SK-N-SH (cell line): ENCODE results near the gene KDM6B. TPM values are rescaled to one million over a fixed set of nuclear protein-coding genes. Genes with fewer than 3 reads are reported as not detected.

ENCODE experiments used
- CTCF ChIA-PET: fragments of 300-600, 350-600 bp; formaldehyde crosslinking; extraction: SDS; loops from one replicate; lab custom pipeline; 2021; lab: Yijun Ruan, JAX
- POLR2A ChIA-PET: fragments of 350-600 bp; sonication (Branson Sonifier 250); formaldehyde crosslinking; extraction: SDS; loops from one replicate; lab custom pipeline; 2020; ENCODE audit warnings: antibody characterized with exemption, inconsistent platforms; lab: Yijun Ruan, JAX
- DNase-seq: peaks from one replicate; pipeline ENCODE4 v3.0.0; 2012
- H2AFZ ChIP-seq: fragments of 200-600 bp; sonication (generic); 2 replicates; pipeline ENCODE4 v1.8.1; 2016; ENCODE audit warnings: antibody characterized with exemption, mild to moderate bottlenecking, low read depth
- H3F3A ChIP-seq: fragments of 200-600 bp; sonication (generic); replicated peaks from 2 replicates; pipeline ENCODE3; 2016; ENCODE audit warnings: antibody characterized with exemption, mild to moderate bottlenecking; ENCODE audit not compliant: insufficient read depth
- H3K27ac ChIP-seq, 2 experiments: fragments of 200-500 bp in 1 of 2; fragments of 200-600 bp in 1 of 2; sonication (Bioruptor generic) in 1 of 2; sonication (generic), shearing (Covaris generic) in 1 of 2; 2 replicates each; pipeline versions ENCODE4 v1.5.1 to v1.6.1; 2014 to 2016; ENCODE audit warnings: low read depth in 2 of 2, inconsistent platforms in 1 of 2, low read length in 1 of 2, mild to moderate bottlenecking in 1 of 2, mixed read lengths in 1 of 2
- H3K27me3 ChIP-seq: fragments of 200-600 bp; sonication (generic), shearing (Covaris generic); 2 replicates; pipeline ENCODE4 v1.6.1; 2016; ENCODE audit warnings: mixed run types; ENCODE audit not compliant: insufficient read depth
- H3K36me3 ChIP-seq, 2 experiments: fragments of 200-500 bp in 1 of 2; fragments of 200-600 bp in 1 of 2; sonication (Bioruptor generic) in 1 of 2; sonication (generic) in 1 of 2; replicated peaks in 1 of 2; 2 replicates each; pipeline versions ENCODE3 to v1.5.1; 2014 to 2016; ENCODE audit warnings: low read length in 1 of 2, mild to moderate bottlenecking in 1 of 2; ENCODE audit not compliant: insufficient read depth in 2 of 2, control insufficient read depth in 1 of 2
- H3K4me1 ChIP-seq, 2 experiments: fragments of 200-500 bp in 1 of 2; fragments of 200-600 bp in 1 of 2; sonication (Bioruptor generic) in 1 of 2; sonication (generic), shearing (Covaris generic) in 1 of 2; 2 replicates each; pipeline versions ENCODE4 v1.5.1 to v1.6.1; 2014 to 2016; ENCODE audit warnings: low read depth in 1 of 2, low read length in 1 of 2, mixed run types in 1 of 2; ENCODE audit not compliant: insufficient read depth in 2 of 2, control insufficient read depth in 1 of 2
- H3K4me2 ChIP-seq: fragments of 200-600 bp; sonication (generic), shearing (Covaris generic); 2 replicates; pipeline ENCODE4 v1.6.1; 2017; ENCODE audit warnings: mixed run types
- H3K4me3 ChIP-seq, 2 experiments: fragments of 200-500 bp in 1 of 2; fragments of 200-600 bp in 1 of 2; sonication (Bioruptor generic) in 1 of 2; sonication (generic), shearing (Covaris generic) in 1 of 2; 2 replicates each; pipeline versions ENCODE4 v1.5.1 to v1.8.1; 2014 to 2016; ENCODE audit warnings: low read depth in 2 of 2, inconsistent platforms in 1 of 2, low read length in 1 of 2, mild to moderate bottlenecking in 1 of 2, mixed read lengths in 1 of 2, moderate library complexity in 1 of 2
- H3K79me2 ChIP-seq: fragments of 200-600 bp; sonication (generic); 2 replicates; pipeline ENCODE4 v1.8.1; 2017; ENCODE audit warnings: mild to moderate bottlenecking; ENCODE audit not compliant: insufficient read depth
- H3K9ac ChIP-seq: fragments of 200-600 bp; sonication (generic); 2 replicates; pipeline ENCODE4 v1.6.1; 2017; ENCODE audit warnings: mixed run types
- H3K9me2 ChIP-seq: fragments of 200-600 bp; sonication (generic); 2 replicates; pipeline ENCODE4 v1.6.1; 2017; ENCODE audit warnings: mixed run types
- H3K9me3 ChIP-seq: fragments of 200-600 bp; sonication (generic); 2 replicates; pipeline ENCODE4 v1.6.1; 2017; ENCODE audit warnings: mixed run types, mild to moderate bottlenecking, moderate library complexity
- H4K20me1 ChIP-seq: fragments of 200-600 bp; sonication (generic); 2 replicates; pipeline ENCODE4 v1.6.1; 2017; ENCODE audit warnings: mild to moderate bottlenecking, mixed run types; ENCODE audit not compliant: insufficient read depth
- GATA2 ChIP-seq: sonication (generic); formaldehyde crosslinking; IDR thresholded peaks from 2 replicates; pipeline ENCODE4 v1.5.0; 2020; ENCODE audit warnings: mild to moderate bottlenecking, missing genetic modification reagents
- SIN3A ChIP-seq: IDR thresholded peaks from 2 replicates; pipeline ENCODE4 v1.6.1; 2012; ENCODE audit warnings: low read depth, mild to moderate bottlenecking, low read length, moderate library complexity, borderline replicate concordance
- WGBS: methylation state at CpG from one replicate; pipeline ENCODE4 v1.1.6; 2017; ENCODE audit warnings: low lambda C conversion rate; 5-methylcytosine and 5-hydroxymethylcytosine counted together
- polyA plus RNA-seq, 3 experiments: library from polyadenylated mRNA; depleted of rRNA; stranded (reverse); fragments of >200 nt; gene quantifications; 2 replicates each; pipeline ENCODE4 v1.2.3, GENCODE V29; 2012
- TF ChIP-seq, protein P1 (sequence below): IDR thresholded peaks from 2 replicates; pipeline ENCODE4 v1.6.1; 2012; ENCODE audit warnings: mild to moderate bottlenecking, low read depth, low read length, moderate library complexity

The KDM6B gene
- polyA plus RNA-seq, 1 of the 3 experiments (the other 2 are of a cell fraction): 2.6 TPM

DNA sequence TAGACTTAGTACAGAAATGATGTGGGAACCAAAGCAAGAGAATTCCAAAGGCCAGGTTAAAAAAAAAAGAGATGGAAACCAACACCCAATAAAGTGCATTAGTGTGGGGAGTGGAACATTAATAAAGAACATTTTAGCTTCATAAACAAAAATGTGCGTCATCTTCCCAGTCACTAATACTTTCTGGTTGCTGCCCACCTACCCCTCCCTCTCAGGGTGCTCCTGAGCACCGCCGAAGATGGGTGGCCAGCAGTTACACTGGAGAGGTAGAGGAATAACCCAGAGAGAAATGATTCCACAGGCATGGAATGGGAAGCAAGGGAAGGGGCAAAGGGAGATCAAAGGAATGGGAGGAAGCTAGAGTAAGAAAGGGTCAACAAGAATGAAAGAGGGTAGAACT lies 48.6 kb downstream of the KDM6B start:
- Histone ChIP-seq H3F3A (peaks cover 32% of the 10 kb centered on the region), H3K27me3 (no peaks in the 10 kb centered on the region), H3K36me3 (peaks cover 19 to 31% of the 10 kb centered on the region in 2 experiments), H3K79me2 (peaks cover 16% of the 10 kb centered on the region), H3K9ac (no peak overlapping the region), H2AFZ (no peak overlapping the region), H3K4me3 (0 out of 4 replicates have a peak overlapping the region, but pooled peaks of 1 of the 2 experiments have one; percentile 1), H3K4me1 (peaks cover 13 to 54% of the 10 kb centered on the region in 2 experiments), H3K27ac (peak overlapping the region; percentile 69 to 100; a peak in 3 of 4 replicates), H4K20me1 (no peaks in the 10 kb centered on the region), H3K9me3 (no peaks in the 10 kb centered on the region), H3K4me2 (peak overlapping the region; percentile 66), H3K9me2 (no peaks in the 10 kb centered on the region)
- TF ChIP-seq, protein P1, sequence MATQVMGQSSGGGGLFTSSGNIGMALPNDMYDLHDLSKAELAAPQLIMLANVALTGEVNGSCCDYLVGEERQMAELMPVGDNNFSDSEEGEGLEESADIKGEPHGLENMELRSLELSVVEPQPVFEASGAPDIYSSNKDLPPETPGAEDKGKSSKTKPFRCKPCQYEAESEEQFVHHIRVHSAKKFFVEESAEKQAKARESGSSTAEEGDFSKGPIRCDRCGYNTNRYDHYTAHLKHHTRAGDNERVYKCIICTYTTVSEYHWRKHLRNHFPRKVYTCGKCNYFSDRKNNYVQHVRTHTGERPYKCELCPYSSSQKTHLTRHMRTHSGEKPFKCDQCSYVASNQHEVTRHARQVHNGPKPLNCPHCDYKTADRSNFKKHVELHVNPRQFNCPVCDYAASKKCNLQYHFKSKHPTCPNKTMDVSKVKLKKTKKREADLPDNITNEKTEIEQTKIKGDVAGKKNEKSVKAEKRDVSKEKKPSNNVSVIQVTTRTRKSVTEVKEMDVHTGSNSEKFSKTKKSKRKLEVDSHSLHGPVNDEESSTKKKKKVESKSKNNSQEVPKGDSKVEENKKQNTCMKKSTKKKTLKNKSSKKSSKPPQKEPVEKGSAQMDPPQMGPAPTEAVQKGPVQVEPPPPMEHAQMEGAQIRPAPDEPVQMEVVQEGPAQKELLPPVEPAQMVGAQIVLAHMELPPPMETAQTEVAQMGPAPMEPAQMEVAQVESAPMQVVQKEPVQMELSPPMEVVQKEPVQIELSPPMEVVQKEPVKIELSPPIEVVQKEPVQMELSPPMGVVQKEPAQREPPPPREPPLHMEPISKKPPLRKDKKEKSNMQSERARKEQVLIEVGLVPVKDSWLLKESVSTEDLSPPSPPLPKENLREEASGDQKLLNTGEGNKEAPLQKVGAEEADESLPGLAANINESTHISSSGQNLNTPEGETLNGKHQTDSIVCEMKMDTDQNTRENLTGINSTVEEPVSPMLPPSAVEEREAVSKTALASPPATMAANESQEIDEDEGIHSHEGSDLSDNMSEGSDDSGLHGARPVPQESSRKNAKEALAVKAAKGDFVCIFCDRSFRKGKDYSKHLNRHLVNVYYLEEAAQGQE: no peak
- TF ChIP-seq SIN3A: no peak
- no peak for TF ChIP-seq GATA2 (CRISPR knock-in tag)
- POLR2A ChIA-PET: no interaction called here
- DNase-seq: no peak
- CTCF ChIA-PET: interaction anchor here (0.7 to 2.6 kb wide), 5 partner anchors 15 to 175 kb away, joined by 3 to 9 read pairs (median 4); no protein-coding TSS in a partner anchor
- 63% methylated on average over 3 of the region's 3 CpGs for WGBS

Other genes starting within 250 kb of the KDM6B start
- gene SOX15, start 244.1 kb upstream of the KDM6B start, polyA plus RNA-seq (2012; rRNA removed): 1.3 TPM in 2 replicates
- gene FXR2, start 219.3 kb upstream of the KDM6B start, polyA plus RNA-seq (2012; rRNA removed): 56.4 and 62.3 TPM in 2 replicates
- 42.8 and 43.1 TPM in 2 replicates for gene SAT2, start 206.4 kb upstream of the KDM6B start, polyA plus RNA-seq (2012; rRNA removed)
- 0.70 and 1.1 TPM in 2 replicates for gene SHBG, start 204.1 kb upstream of the KDM6B start, polyA plus RNA-seq (2012; rRNA removed)
- gene ATP1B2, start 183.3 kb upstream of the KDM6B start, polyA plus RNA-seq (2012; rRNA removed): 0.05 and 0.08 TPM in 2 replicates
- gene TP53, start 146.7 kb upstream of the KDM6B start, polyA plus RNA-seq (2012; rRNA removed): 47.3 and 62.6 TPM in 2 replicates
- gene WRAP53, start 145.7 kb upstream of the KDM6B start, polyA plus RNA-seq (2012; rRNA removed): 6.6 and 8.6 TPM in 2 replicates
- 26.1 and 32.4 TPM in 2 replicates for gene EFNB3, start 129.0 kb upstream of the KDM6B start, polyA plus RNA-seq (2012; rRNA removed)
- gene DNAH2, start 116.5 kb upstream of the KDM6B start, polyA plus RNA-seq (2012; rRNA removed): 0.13 and 0.18 TPM in 2 replicates
- gene TMEM88, start 20.8 kb downstream of the KDM6B start, polyA plus RNA-seq (2012; rRNA removed): 0.83 and 1.2 TPM in 2 replicates
- gene NAA38, start 23.3 kb downstream of the KDM6B start, polyA plus RNA-seq (2012; rRNA removed): 133 and 202 TPM in 2 replicates
- 8.8 and 9.8 TPM in 2 replicates for gene CYB5D1, start 23.8 kb downstream of the KDM6B start, polyA plus RNA-seq (2012; rRNA removed)
- 55.2 and 56.2 TPM in 2 replicates for gene CHD3, start 54.6 kb downstream of the KDM6B start, polyA plus RNA-seq (2012; rRNA removed)
- gene RNF227, start 82.1 kb downstream of the KDM6B start, polyA plus RNA-seq (2012; rRNA removed): 7.4 and 9.0 TPM in 2 replicates
- gene KCNAB3, start 95.6 kb downstream of the KDM6B start, polyA plus RNA-seq (2012; rRNA removed): 4.4 and 5.1 TPM in 2 replicates
- gene TRAPPC1, start 97.7 kb downstream of the KDM6B start, polyA plus RNA-seq (2012; rRNA removed): 390 and 555 TPM in 2 replicates
- gene CNTROB, start 98.0 kb downstream of the KDM6B start, polyA plus RNA-seq (2012; rRNA removed): 26.3 and 27.4 TPM in 2 replicates
- gene GUCY2D, start 168.4 kb downstream of the KDM6B start, polyA plus RNA-seq (2012; rRNA removed): not detected in 2 replicates
- not detected in 2 replicates for gene ALOX15B, start 204.8 kb downstream of the KDM6B start, polyA plus RNA-seq (2012; rRNA removed)